ENCODE data around the gene MAG. TPM values are rescaled to one million over a fixed set of nuclear protein-coding genes. Genes with fewer than 3 reads are reported as not detected.

MAG gene
- total RNA-seq, 6 experiments from 2014 or later = not detected

DNA sequence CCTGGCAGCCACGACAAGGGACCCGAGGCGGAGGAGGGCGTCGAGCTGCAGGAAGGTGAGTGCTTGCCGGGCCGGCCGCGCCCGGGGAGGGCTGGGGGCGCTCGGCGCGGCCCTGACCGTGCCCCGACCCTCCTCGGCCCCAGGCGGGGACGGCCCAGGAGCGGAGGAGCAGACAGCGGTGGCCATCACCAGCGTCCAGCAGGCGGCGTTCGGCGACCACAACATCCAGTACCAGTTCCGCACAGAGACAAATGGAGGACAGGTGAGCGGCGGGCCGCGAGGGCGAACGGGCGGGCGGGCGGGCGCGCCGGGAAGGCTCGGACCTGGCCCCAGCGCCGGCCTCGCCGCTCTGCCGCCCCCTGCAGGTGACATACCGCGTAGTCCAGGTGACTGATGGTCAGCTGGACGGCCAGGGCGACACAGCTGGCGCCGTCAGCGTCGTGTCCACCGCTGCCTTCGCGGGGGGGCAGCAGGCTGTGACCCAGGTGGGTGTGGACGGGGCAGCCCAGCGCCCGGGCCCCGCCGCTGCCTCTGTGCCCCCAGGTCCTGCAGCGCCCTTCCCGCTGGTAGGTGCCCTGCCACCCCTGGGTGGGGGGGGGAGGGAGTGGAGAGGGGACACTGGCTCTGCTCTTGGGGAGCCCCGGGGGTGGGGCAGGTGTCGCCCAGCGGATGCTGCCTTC is 22.4 kb upstream of the MAG start:
- Mint-ChIP-seq H3K27ac (no peak overlapping the region), H3K4me1 (ENCODE audit: low read depth) (peaks cover 12% of the 10 kb centered on the region), H3K4me3 (peak overlapping the region; percentile 67), H3K9me3 (no peaks in the 10 kb centered on the region), H3K27me3 (ENCODE audit: insufficient read depth) (peaks cover 4% of the 10 kb centered on the region), H3K36me3 (ENCODE audit: low read depth) (peaks cover 4% of the 10 kb centered on the region; the same call in 1 of the 2 replicates)
- peak; percentile 78 for DNase-seq
- TF ChIP-seq, protein P1, sequence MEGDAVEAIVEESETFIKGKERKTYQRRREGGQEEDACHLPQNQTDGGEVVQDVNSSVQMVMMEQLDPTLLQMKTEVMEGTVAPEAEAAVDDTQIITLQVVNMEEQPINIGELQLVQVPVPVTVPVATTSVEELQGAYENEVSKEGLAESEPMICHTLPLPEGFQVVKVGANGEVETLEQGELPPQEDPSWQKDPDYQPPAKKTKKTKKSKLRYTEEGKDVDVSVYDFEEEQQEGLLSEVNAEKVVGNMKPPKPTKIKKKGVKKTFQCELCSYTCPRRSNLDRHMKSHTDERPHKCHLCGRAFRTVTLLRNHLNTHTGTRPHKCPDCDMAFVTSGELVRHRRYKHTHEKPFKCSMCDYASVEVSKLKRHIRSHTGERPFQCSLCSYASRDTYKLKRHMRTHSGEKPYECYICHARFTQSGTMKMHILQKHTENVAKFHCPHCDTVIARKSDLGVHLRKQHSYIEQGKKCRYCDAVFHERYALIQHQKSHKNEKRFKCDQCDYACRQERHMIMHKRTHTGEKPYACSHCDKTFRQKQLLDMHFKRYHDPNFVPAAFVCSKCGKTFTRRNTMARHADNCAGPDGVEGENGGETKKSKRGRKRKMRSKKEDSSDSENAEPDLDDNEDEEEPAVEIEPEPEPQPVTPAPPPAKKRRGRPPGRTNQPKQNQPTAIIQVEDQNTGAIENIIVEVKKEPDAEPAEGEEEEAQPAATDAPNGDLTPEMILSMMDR (IDR thresholded peaks at IDR 0.05) = peak; percentile 97

DNA sequence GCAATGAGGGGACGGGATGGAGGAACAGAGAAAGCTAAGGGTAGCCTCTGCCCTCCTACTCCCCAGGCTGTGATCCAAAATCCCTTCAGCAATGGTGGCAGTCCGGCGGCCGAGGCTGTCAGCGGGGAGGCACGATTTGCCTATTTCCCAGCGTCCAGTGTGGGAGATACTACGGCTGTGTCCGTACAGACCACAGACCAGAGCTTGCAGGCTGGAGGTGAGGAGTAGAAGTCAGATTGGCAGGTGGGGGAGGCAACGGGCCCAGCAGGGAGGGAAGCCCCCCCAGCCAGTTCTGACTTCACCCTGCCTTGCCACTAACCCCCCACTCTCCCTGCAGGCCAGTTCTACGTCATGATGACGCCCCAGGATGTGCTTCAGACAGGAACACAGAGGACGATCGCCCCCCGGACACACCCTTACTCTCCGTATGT is 21.6 kb upstream of the MAG start:
- Mint-ChIP-seq H3K36me3 (ENCODE audit: low read depth) (peaks cover 5% of the 10 kb centered on the region; the same call in 1 of the 2 replicates), H3K9me3 (no peaks in the 10 kb centered on the region), H3K4me3 (no peak overlapping the region), H3K4me1 (ENCODE audit: low read depth) (peaks cover 10% of the 10 kb centered on the region), H3K27ac (no peak overlapping the region), H3K27me3 (ENCODE audit: insufficient read depth) (peaks cover 4% of the 10 kb centered on the region)
- no peak for DNase-seq
- TF ChIP-seq, protein P1 (IDR thresholded peaks at IDR 0.05) = no peak

DNA sequence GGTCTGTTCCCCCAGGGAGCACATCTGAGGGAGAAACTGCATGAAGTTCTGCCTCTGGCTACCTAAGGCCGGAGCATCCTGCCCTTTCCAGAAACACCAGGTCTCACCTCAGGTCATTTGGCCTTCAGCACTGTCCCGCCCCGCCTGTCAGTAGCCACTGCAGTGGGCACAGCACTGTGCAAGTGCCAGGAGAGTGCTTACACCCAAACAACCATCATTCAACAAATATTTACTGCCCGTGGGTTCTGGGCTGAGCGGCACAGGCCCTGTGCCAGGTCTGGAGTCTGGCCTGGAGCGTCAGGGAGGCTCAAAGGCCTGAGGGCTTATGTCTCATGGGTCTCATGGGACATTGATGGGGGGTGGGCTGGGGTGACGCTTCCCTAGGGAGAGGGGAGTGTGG is 20.4 kb upstream of the MAG start:
- H3K36me3 Mint-ChIP-seq (ENCODE audit: low read depth) = peaks cover 10% of the 10 kb centered on the region; the same call in 1 of the 2 replicates
- no peaks in the 10 kb centered on the region for H3K4me1 Mint-ChIP-seq (ENCODE audit: low read depth)
- DNase-seq = no peak
- no peaks in the 10 kb centered on the region for H3K9me3 Mint-ChIP-seq
- H3K27me3 Mint-ChIP-seq (ENCODE audit: insufficient read depth) = no peaks in the 10 kb centered on the region; the same call in 1 of the 2 replicates
- H3K27ac Mint-ChIP-seq = no peak overlapping the region
- TF ChIP-seq, protein P1 (IDR thresholded peaks at IDR 0.05) = no peak
- H3K4me3 Mint-ChIP-seq = no peak overlapping the region

DNA sequence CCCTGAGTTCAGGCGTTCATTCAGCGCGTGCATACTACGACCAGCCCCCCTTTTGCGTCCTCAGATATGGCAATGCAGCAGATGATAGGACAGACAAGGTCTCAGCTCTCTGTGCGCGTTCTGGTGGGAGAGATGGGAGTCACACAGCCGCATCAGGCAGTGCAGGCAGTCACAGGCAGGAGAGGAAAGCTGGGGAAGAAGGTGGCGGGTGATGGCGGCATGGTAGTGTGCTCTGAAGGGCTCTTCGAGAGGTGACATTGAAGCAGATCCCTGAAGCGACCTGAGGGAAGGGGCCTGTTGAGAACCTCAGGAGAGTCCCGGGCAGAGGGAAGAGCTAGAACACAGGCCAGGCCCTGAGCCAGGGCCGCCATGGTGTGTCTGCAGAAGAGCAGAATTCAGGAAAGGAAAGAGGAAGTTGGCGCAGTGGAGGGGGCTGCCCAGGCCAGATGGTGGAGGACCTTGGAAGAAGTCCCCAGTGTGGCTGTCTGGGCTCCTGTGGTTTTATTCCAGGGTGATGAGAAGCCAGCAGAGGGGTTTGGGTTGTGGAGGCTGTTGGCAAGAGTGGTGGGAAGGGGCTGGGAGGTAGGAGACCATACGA is 19.7 kb upstream of the MAG start:
- no peak overlapping the region for H3K27ac Mint-ChIP-seq
- no peaks in the 10 kb centered on the region; the same call in 1 of the 2 replicates for H3K27me3 Mint-ChIP-seq (ENCODE audit: insufficient read depth)
- TF ChIP-seq, protein P1 (IDR thresholded peaks at IDR 0.05) = no peak
- no peak overlapping the region for H3K4me3 Mint-ChIP-seq
- H3K4me1 Mint-ChIP-seq (ENCODE audit: low read depth) = no peaks in the 10 kb centered on the region
- peaks cover 10% of the 10 kb centered on the region; the same call in 1 of the 2 replicates for H3K36me3 Mint-ChIP-seq (ENCODE audit: low read depth)
- DNase-seq = no peak
- H3K9me3 Mint-ChIP-seq = no peaks in the 10 kb centered on the region

DNA sequence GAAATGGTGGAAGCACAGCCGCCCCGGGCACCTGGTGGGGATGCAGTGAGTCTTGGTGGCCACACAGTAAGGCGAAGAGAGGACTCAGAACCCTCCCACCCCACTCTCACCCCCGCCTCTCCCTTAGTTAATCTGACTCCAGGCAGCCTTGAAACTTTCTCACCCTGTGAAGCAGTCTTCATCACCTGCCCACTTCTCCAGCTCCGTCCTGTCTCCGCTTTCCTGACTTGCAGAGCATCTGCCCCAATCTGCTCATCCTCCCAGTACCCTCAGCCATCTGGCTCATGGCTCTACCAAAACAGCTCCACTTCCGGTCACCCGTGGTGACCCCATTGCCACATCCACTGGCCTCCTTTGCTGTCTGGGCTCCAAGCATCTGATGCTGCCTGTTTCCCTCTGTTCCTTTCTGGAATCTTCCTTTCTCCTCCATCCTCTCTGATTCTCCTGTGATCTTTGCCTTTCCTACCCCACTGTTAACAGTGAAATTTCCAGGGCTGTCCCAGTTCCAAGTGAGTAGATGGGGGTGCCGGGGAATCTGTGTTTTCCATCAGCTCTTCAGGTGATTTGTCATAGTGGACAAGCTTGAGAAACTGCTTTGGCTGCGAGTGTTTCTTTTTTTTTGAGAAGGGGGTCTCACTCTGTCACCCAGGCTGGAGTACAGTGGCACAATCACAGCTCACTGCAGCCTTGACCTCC is 18.9 kb upstream of the MAG start:
- DNase-seq = no peak
- Mint-ChIP-seq H3K9me3 (no peaks in the 10 kb centered on the region), H3K27me3 (ENCODE audit: insufficient read depth) (no peaks in the 10 kb centered on the region; the same call in 1 of the 2 replicates), H3K27ac (no peak overlapping the region), H3K36me3 (ENCODE audit: low read depth) (peaks cover 10% of the 10 kb centered on the region; the same call in 1 of the 2 replicates), H3K4me3 (no peak overlapping the region), H3K4me1 (ENCODE audit: low read depth) (no peaks in the 10 kb centered on the region)
- TF ChIP-seq, protein P1 (IDR thresholded peaks at IDR 0.05) = no peak

Data from HFFc6 (cell line).